Stimulated activated naive CD8-positive, alpha-beta T cell treated with anti-CD3 and anti-CD28 coated beads, Interleukin-15, amount 100 ng/mL, for 72 hours (primary cell): ENCODE data around the gene UBE2V1.
"Not testable (repeated sequence)": the region's sequence is repeated elsewhere in the genome, so short reads cannot be mapped to it uniquely, and the experiment has no call there.

Source experiments
- ATAC-seq: fragments of 150-1000 bp; cut with Tn5 transposase; 2 replicates; pipeline ENCODE4 v1.10.0; 2021; ENCODE audit warnings: mild to moderate bottlenecking, moderate library complexity
- DNase-seq, 2 donors: peaks; one replicate each; pipeline ENCODE4 v3.0.0; 2021 to 2022
- H3K27ac Mint-ChIP-seq, 2 donors: one replicate each; pipeline ENCODE4 v1.8.0; 2022; ENCODE audit warnings: mild to moderate bottlenecking in 2 of 2, mixed read lengths in 2 of 2, moderate library complexity in 2 of 2
- H3K27me3 Mint-ChIP-seq: one replicate; pipeline ENCODE4 v1.8.0; 2022; ENCODE audit warnings: mixed read lengths
- H3K4me1 Mint-ChIP-seq: one replicate; pipeline ENCODE4 v1.8.0; 2022; ENCODE audit warnings: mild to moderate bottlenecking, mixed read lengths
- H3K4me3 Mint-ChIP-seq, 2 donors: one replicate each; pipeline ENCODE4 v1.8.0; 2022; ENCODE audit warnings: mild to moderate bottlenecking in 2 of 2, mixed read lengths in 2 of 2, moderate library complexity in 1 of 2
- H3K9me3 Mint-ChIP-seq, 2 donors: one replicate each; pipeline ENCODE4 v1.8.0; 2022; ENCODE audit warnings: mixed read lengths in 2 of 2

The UBE2V1 gene

GRCh38 chr20:50141811-50142561, 29.0 kb upstream of the UBE2V1 start:
- DNase-seq (no peak), ATAC-seq (no peak)
- Mint-ChIP-seq H3K27ac (peak overlapping the region in 1 of 2 donors; percentile 36), H3K4me3 (no peak overlapping the region), H3K9me3 (no peaks in the 10 kb centered on the region), H3K27me3 (no peaks in the 10 kb centered on the region), H3K4me1 (peaks cover 41% of the 10 kb centered on the region)

- H3K27me3 Mint-ChIP-seq: no peaks in the 10 kb centered on the region
- ATAC-seq (no peak), DNase-seq (no peak)
- H3K4me1 Mint-ChIP-seq: peaks cover 33% of the 10 kb centered on the region
- H3K9me3 Mint-ChIP-seq: no peaks in the 10 kb centered on the region
- no peak overlapping the region for H3K4me3 Mint-ChIP-seq
- peak overlapping the region in 1 of 2 donors; percentile 34 for H3K27ac Mint-ChIP-seq
These were observed 28.2 kb upstream of the UBE2V1 start for GRCh38 chr20:50141018-50141675.

- no peak for ATAC-seq
- Mint-ChIP-seq H3K27ac (peak overlapping the region; percentile 2 to 38), H3K4me1 (peaks cover 26% of the 10 kb centered on the region), H3K9me3 (no peaks in the 10 kb centered on the region), H3K4me3 (no peak overlapping the region), H3K27me3 (no peaks in the 10 kb centered on the region)
- DNase-seq: no peak
These were observed 27.4 kb upstream of the UBE2V1 start for GRCh38 chr20:50140339-50140859.

GRCh38 chr20:50138479-50139393, 25.8 kb upstream of the UBE2V1 start:
- ATAC-seq: no peak
- Mint-ChIP-seq H3K4me3 (no peak overlapping the region), H3K9me3 (no peaks in the 10 kb centered on the region), H3K27ac (peak overlapping the region; percentile 78 to 87), H3K4me1 (peaks cover 26% of the 10 kb centered on the region), H3K27me3 (no peaks in the 10 kb centered on the region)
- DNase-seq: no peak

GRCh38 chr20:50138120-50138478, 25.1 kb upstream of the UBE2V1 start:
- Mint-ChIP-seq H3K27me3 (no peaks in the 10 kb centered on the region), H3K9me3 (no peaks in the 10 kb centered on the region), H3K27ac (peak overlapping the region; percentile 24 to 66), H3K4me3 (no peak overlapping the region), H3K4me1 (peaks cover 23% of the 10 kb centered on the region)
- ATAC-seq (no peak), DNase-seq (no peak)

GRCh38 chr20:50137702-50138101, 24.8 kb upstream of the UBE2V1 start:
- H3K27ac Mint-ChIP-seq: peak overlapping the region in 1 of 2 donors; percentile 24
- ATAC-seq, DNase-seq, H3K27me3 Mint-ChIP-seq, H3K9me3 Mint-ChIP-seq, H3K4me3 Mint-ChIP-seq: not testable (repeated sequence)
- H3K4me1 Mint-ChIP-seq: peaks cover 19% of the 10 kb centered on the region

GRCh38 chr20:50136822-50137599, 24.1 kb upstream of the UBE2V1 start:
- Mint-ChIP-seq H3K4me3 (no peak overlapping the region), H3K9me3 (no peaks in the 10 kb centered on the region), H3K4me1 (peaks cover 18% of the 10 kb centered on the region), H3K27ac (peak overlapping the region; percentile 59 to 82), H3K27me3 (no peaks in the 10 kb centered on the region)
- ATAC-seq (no peak), DNase-seq (no peak)

- DNase-seq, H3K4me3 Mint-ChIP-seq, H3K27ac Mint-ChIP-seq, H3K9me3 Mint-ChIP-seq, H3K27me3 Mint-ChIP-seq, ATAC-seq, H3K4me1 Mint-ChIP-seq: not testable (repeated sequence)
These were observed 22.2 kb upstream of the UBE2V1 start for GRCh38 chr20:50135157-50135556.

- ATAC-seq (peak; percentile 46), DNase-seq (no peak)
- Mint-ChIP-seq H3K27me3 (no peaks in the 10 kb centered on the region), H3K4me1 (peaks cover 7% of the 10 kb centered on the region), H3K9me3 (no peaks in the 10 kb centered on the region), H3K4me3 (no peak overlapping the region), H3K27ac (no peak overlapping the region)
These were observed 20.7 kb upstream of the UBE2V1 start for GRCh38 chr20:50133474-50134217.

- no peak overlapping the region for H3K4me3 Mint-ChIP-seq
- peaks cover 7% of the 10 kb centered on the region for H3K4me1 Mint-ChIP-seq
- no peaks in the 10 kb centered on the region for H3K27me3 Mint-ChIP-seq
- ATAC-seq (no peak), DNase-seq (no peak)
- no peak overlapping the region for H3K27ac Mint-ChIP-seq
- H3K9me3 Mint-ChIP-seq: no peaks in the 10 kb centered on the region
These were observed 20.1 kb upstream of the UBE2V1 start for GRCh38 chr20:50133041-50133440.

GRCh38 chr20:50130995-50131394, 18.0 kb upstream of the UBE2V1 start:
- ATAC-seq (no peak), DNase-seq (no peak)
- Mint-ChIP-seq H3K27me3 (no peaks in the 10 kb centered on the region), H3K9me3 (no peaks in the 10 kb centered on the region), H3K4me3 (no peak overlapping the region), H3K4me1 (no peaks in the 10 kb centered on the region), H3K27ac (no peak overlapping the region)

GRCh38 chr20:50130356-50130723, 17.4 kb upstream of the UBE2V1 start:
- no peak overlapping the region for H3K27ac Mint-ChIP-seq
- ATAC-seq: no peak

GRCh38 chr20:50129662-50130355, 16.9 kb upstream of the UBE2V1 start:
- Mint-ChIP-seq H3K4me1 (no peaks in the 10 kb centered on the region), H3K4me3 (no peak overlapping the region), H3K27me3 (no peaks in the 10 kb centered on the region), H3K9me3 (no peaks in the 10 kb centered on the region), H3K27ac (no peak overlapping the region)
- peak; percentile 52 for ATAC-seq
- no peak for DNase-seq

More at GRCh38 chr20:50130356-50130723, 17.4 kb upstream of the UBE2V1 start:
- H3K27me3 Mint-ChIP-seq: no peaks in the 10 kb centered on the region
- H3K4me1 Mint-ChIP-seq: no peaks in the 10 kb centered on the region
- H3K9me3 Mint-ChIP-seq: no peaks in the 10 kb centered on the region
- no peak overlapping the region for H3K4me3 Mint-ChIP-seq
- no peak for DNase-seq

- ATAC-seq: no peak
- DNase-seq: no peak
- Mint-ChIP-seq H3K4me3 (no peak overlapping the region), H3K4me1 (no peaks in the 10 kb centered on the region), H3K27ac (no peak overlapping the region), H3K9me3 (no peaks in the 10 kb centered on the region), H3K27me3 (no peaks in the 10 kb centered on the region)
These were observed 15.6 kb upstream of the UBE2V1 start for GRCh38 chr20:50128520-50128905.
